Right ventricle myocardium inferior (tissue), 1 donor: Measurements from ENCODE around the gene MRAP. TPM values are rescaled to one million over a fixed set of nuclear protein-coding genes. Genes with fewer than 3 reads are reported as not detected.
A peak's percentile ranks its signal among the peaks of the same experiment; 100 is the strongest.
"Not testable (repeated sequence)": the region's sequence is repeated elsewhere in the genome, so short reads cannot be mapped to it uniquely, and the experiment has no call there.

ENCODE experiments used
- ATAC-seq: fragments of 200-7000 bp; cut with Tn5 transposase; one replicate; pipeline ENCODE4 v1.9.1; 2020; ENCODE audit warnings: mild to moderate bottlenecking, moderate library complexity
- DNase-seq: peaks from one replicate; pipeline ENCODE4 v3.0.0; 2021; ENCODE audit errors: missing footprints
- intact Hi-C: fragments of 100-400 bp; cut with DNase I; formaldehyde crosslinking; loops from one replicate; pipeline ENCODE4 v1.11.0; 2022
- long read RNA-seq: library from polyadenylated mRNA; unstranded; transcript quantifications from one replicate; pipeline ENCODE4 v2.0.0, GENCODE V29; 2021
- total RNA-seq: library from RNA; stranded (reverse); fragmentation: NEBNext Ultra II Directional; extraction: Animal tissue kit (Norgen Biotek cat#: 25700); gene quantifications from one replicate; pipeline ENCODE4 v1.2.1, GENCODE V29; 2021
- donor health status: DM: no; HTN: yes; CAD: no; lungs with severe emphysema.

The MRAP gene
- 1.4 TPM for total RNA-seq
- long read RNA-seq = 0 reads

- intact Hi-C loops = no loop called here
- DNase-seq (no peak), ATAC-seq (peak; percentile 48)
Measured at GRCh38 chr21:32298658-32299081, at the start of gene MRAP. Gene MRAP (plus strand): TSS chr21:32298855. CDS start chr21:32298972, 117 bp downstream.

DNA sequence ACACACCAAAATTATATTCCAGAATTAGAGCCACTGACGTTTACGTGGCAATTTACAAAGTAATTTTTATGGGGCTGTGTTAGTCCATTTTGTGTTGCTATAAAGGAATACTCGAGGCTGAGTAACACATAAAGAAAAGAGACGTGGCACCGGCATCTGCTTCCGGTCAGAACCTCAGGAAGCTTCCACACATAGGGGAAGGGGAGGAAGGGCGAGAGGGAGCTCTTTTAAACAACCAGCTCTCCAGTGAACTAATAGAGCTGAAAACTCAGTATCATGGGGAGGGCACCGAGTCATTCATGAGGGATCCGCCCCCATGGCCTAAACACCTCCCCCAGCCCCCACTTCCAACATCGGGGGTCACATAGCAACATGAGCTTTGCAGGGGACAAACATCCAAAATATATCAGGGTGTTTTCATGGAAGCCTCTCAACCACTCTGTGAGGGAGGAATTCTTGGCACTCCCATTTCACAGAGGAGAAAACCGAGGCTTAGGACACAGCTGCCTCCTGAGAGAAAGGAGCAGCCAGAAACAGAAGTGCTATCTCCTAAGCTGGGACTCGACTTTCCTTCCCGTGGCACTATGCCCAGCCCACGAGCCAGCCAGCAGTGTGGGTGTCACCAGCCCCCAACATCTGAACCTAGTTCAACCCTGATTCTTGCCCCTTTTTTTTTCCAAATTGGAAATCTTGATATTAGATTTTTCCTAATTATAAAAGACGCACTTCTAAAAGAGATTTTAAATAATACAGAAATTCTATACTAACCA is 49.0 kb upstream of the MRAP start:
- intact Hi-C loops = loop anchor here (10.0 kb wide), 1 partner anchor 145 kb away; no protein-coding TSS in a partner anchor
- ATAC-seq (no peak), DNase-seq (no peak)

GRCh38 chr21:32252136-32252535 is 46.5 kb upstream of the MRAP start:
- ATAC-seq (no peak), DNase-seq (no peak)
- intact Hi-C loops = loop anchor here (10.0 kb wide), 1 partner anchor 147 kb away; no protein-coding TSS in a partner anchor

DNA sequence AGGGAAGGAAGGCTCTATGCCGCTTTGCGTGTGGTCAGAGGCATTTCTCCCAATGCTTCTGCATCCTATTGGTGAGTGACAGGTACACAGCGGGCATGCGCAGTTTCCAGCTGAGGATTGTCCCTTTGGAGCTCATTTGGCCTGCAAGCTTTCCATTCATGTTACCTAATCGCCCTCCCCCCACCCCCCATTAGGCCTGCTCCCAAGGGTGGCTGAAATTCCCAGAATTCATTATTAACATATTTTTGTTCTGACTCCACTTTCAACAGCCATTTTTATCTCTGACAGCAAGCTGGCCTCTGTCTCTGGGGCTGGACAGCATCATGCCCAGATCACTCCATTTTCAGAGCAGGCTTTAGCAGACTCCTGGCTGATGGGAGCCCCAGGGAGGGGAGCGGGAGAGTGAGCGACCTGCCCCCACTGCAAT is 45.4 kb upstream of the MRAP start:
- ATAC-seq (peak; percentile 65), DNase-seq (no peak)
- intact Hi-C loops = loop anchor here (10.0 kb wide), 1 partner anchor 148 kb away; no protein-coding TSS in a partner anchor

DNA sequence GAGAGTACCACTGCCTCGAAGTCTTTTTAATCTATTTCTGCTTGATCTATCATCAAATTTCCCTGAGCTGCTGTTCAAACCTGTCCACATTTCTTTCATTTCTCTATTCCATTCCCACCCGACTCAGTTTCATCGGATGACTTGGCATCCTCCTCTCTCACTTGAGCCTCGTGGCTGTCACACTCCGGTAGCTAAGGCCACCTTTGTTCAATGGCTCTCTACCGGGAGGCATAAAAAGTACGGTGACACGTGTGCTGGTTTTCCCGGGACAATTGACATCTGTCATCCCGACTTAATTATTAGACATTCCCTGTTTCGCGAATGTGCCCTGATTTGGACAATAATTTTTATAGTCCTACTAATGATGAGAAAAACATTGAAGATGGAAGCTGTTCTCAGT is 42.4 kb upstream of the MRAP start:
- intact Hi-C loops = loop anchor here (5.0 to 10.0 kb wide), 2 partner anchors 151 to 264 kb away; no protein-coding TSS in a partner anchor
- ATAC-seq (no peak), DNase-seq (no peak)

DNA sequence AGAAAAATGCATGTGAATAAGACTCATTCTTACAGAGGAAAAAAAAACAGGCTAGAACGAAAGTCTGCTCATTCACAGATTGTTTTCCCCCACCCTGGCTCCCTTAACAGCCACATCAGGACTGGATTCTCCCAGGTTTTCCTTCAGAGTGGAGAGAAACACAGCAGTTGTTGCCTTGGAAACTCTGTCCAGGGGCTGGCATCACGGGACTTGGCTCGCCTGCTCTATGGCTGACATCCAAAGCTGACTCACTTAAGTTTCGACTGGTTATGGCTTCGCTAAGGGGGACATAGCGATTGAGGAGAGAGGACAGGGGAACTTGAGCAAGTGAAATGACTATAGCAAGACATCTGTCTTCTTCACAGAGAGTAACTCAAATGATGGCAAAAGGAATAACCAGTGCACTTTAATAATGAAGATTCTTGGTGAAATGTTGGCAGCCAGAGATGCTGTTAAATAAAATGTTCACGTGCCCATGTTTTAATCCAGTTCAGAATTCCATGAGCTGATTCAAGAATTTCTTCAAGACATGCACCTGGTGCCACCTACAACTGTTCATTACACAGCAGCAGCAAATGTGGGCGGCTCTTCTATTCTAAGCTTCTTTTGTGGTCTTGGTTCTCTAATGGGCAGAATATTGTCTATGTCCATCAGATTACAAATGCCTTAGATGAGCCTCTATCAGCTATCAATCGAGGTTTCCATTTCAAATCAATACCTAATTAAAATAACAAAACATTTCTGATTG is 41.6 kb upstream of the MRAP start:
- DNase-seq = no peak
- intact Hi-C loops = loop anchor here (1.0 to 10.0 kb wide), 3 partner anchors 152 to 391 kb away; no protein-coding TSS in a partner anchor
- ATAC-seq = peak; percentile 70

- no peak for DNase-seq
- intact Hi-C loops = loop anchor here (1.0 to 10.0 kb wide), 4 partner anchors 153 to 472 kb away; no protein-coding TSS in a partner anchor
- ATAC-seq = peak; percentile 86
Measured at GRCh38 chr21:32257962-32258785, 40.5 kb upstream of the MRAP start.

DNA sequence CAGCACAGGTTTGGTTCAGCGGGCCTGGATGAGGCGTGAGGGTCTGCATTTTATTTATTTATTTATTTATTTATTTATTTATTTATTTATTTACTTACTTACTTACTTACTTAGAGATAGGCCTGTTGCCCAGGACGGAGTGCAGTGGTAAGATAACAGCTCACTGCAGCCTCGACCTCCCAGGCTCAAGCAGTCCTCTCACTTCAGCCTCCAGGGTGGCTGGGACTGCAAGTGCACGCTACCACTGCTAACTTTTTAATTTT is 39.9 kb upstream of the MRAP start:
- ATAC-seq, DNase-seq: not testable (repeated sequence)
- intact Hi-C loops = loop anchor here (1.0 to 10.0 kb wide), 3 partner anchors 154 to 472 kb away; no protein-coding TSS in a partner anchor

DNA sequence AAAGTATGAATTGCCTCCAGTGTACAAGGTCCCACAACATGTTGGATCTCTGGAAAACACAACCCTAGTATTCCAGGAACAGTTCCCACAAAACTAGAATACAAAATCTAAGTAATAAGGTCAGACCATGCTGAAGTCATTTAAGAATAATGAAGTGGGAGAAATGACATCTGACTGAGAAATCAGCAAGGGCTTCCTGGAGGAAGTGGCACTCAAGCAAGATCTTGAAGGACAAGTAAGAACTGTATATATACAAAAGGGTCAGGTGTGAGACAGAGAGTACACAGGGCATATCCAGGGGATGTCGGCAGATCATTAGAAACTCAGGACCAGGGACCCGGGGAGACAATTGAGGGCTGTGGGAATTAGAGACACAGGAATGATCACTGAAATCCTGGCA is 38.5 kb upstream of the MRAP start:
- intact Hi-C loops = no loop called here
- DNase-seq (no peak), ATAC-seq (no peak)

GRCh38 chr21:32261929-32262328 is 36.7 kb upstream of the MRAP start:
- ATAC-seq = no peak
- intact Hi-C loops = no loop called here
- DNase-seq = no peak

GRCh38 chr21:32265321-32265720 is 33.3 kb upstream of the MRAP start:
- intact Hi-C loops = not testable (repeated sequence)

GRCh38 chr21:32270748-32271147 is 27.9 kb upstream of the MRAP start:
- ATAC-seq (no peak), DNase-seq (no peak)
- intact Hi-C loops = no loop called here

More at GRCh38 chr21:32265321-32265720, 33.3 kb upstream of the MRAP start:
- DNase-seq, ATAC-seq: not testable (repeated sequence)

DNA sequence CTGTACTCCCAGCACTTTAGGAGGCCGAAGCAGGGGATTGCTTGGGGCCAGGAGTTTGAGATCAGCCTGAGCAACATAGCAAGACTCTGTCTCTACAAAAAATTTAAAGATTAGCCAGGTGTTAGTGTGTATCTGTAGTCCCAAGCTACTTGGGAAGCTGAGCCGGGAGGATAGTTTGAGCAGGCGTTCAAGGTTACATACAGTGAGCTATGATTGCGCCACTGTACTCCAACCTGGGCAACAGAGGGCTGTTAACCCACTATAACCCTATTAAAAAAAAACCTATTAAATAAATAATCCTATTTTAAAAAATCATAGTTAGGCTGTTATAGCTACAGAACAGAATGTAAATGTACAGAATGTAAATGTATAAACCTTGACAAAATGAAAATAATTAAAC is 22.0 kb upstream of the MRAP start:
- DNase-seq = no peak
- intact Hi-C loops = no loop called here
- no peak for ATAC-seq

DNA sequence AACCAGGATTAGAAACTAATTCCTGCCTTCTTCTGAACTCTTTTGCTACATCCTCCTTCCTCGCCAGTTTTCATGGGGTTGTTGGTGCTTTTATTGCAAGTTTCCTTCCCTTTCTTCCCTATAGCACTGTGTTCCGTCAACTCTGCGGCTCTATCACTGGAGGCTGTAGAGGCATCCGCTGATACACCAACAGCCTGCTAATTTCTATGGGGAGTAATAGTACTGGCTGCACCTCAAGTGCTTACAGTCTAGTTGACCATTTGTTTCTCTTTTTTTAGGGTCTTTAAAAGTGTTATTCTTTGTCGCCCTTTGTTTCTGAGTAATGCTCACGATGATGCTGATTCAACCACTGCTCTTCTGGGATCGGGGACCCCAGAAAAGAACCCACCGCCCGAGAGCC is 20.6 kb upstream of the MRAP start:
- ATAC-seq = no peak

GRCh38 chr21:32278518-32279376 is 19.9 kb upstream of the MRAP start, which contains the start of gene MIS18A:
Gene MIS18A (minus strand): TSS chr21:32279049. CDS start chr21:32279014, 35 bp downstream.
- peak; percentile 98 for DNase-seq
- peak; percentile 97 for ATAC-seq
- intact Hi-C loops = no loop called here

More for the DNA sequence above, 20.6 kb upstream of the MRAP start:
- intact Hi-C loops = no loop called here
- DNase-seq = no peak

DNA sequence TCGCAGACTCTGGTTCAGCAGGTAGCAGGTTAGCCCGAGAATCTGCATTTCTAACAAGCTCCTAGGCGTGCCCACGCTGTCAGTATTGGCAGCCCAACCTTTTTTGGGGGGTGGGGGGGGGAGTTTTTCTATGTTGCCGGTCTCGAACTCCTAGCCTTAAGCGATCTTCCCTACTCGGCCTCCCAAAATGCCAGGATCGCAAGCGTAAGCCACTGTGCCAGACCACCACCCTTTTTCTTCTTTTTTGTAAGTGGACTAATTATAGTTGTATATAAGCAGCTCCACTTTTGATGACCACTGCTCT is 19.3 kb upstream of the MRAP start:
- intact Hi-C loops = no loop called here
- no peak for ATAC-seq

DNA sequence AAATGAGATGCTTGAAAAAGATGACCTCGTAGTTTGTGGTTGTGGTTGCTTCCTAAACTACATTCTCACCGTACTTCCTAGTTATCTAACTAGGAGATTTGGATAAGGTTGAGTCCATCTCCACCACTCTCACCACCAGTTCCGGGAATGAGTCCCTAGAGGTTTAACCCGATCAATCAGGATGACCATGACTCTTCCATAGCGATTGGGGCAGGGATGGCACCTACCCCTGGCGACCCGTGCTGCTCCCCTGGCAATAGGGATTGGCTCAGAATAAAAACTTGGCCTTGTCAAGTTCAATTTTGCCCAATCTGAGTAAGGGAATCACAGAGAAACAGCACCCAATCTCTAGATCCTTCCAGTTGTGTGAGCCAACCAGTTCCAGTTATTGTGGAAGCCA is 17.1 kb upstream of the MRAP start:
- DNase-seq (no peak), ATAC-seq (no peak)
- intact Hi-C loops = no loop called here

More for the DNA sequence above, 19.3 kb upstream of the MRAP start:
- no peak for DNase-seq

- DNase-seq = no peak
- ATAC-seq = no peak
- intact Hi-C loops = no loop called here
Measured at GRCh38 chr21:32282992-32283391, 15.7 kb upstream of the MRAP start.
